GM18868 (cell line): ENCODE measurements around the gene ADCY2.
A peak's percentile ranks its signal among the peaks of the same experiment; 100 is the strongest.

Experiments used
- ATAC-seq: cut with Tn5 transposase; IDR thresholded peaks from one replicate; pipeline ENCODE4 v1.9.1; 2021; ENCODE audit warnings: mild to moderate bottlenecking, moderate library complexity; ENCODE audit not compliant: unreplicated experiment

The ADCY2 gene

GRCh38 chr5:7770436-7770835, 374.5 kb downstream of the ADCY2 start:
- ATAC-seq, result no peak

GRCh38 chr5:7772141-7772540, 376.2 kb downstream of the ADCY2 start:
- ATAC-seq, result no peak

GRCh38 chr5:7773178-7773577, 377.2 kb downstream of the ADCY2 start:
- no peak for ATAC-seq

GRCh38 chr5:7776442-7776841, 380.5 kb downstream of the ADCY2 start:
- ATAC-seq, result no peak

GRCh38 chr5:7779019-7780005, 383.4 kb downstream of the ADCY2 start:
- ATAC-seq, result peak; percentile 62

GRCh38 chr5:7781899-7782298, 386.0 kb downstream of the ADCY2 start:
- no peak for ATAC-seq

GRCh38 chr5:7784683-7785380, 388.9 kb downstream of the ADCY2 start:
- no peak for ATAC-seq

- no peak for ATAC-seq
Measured at GRCh38 chr5:7787770-7788169, 391.8 kb downstream of the ADCY2 start.

GRCh38 chr5:7789567-7789966, 393.6 kb downstream of the ADCY2 start:
- ATAC-seq, result no peak

- ATAC-seq, result peak; percentile 22
Measured at GRCh38 chr5:7793895-7794294, 398.0 kb downstream of the ADCY2 start.

GRCh38 chr5:7794311-7794710, 398.4 kb downstream of the ADCY2 start:
- peak; percentile 87 for ATAC-seq

GRCh38 chr5:7794823-7795222, 398.9 kb downstream of the ADCY2 start:
- ATAC-seq, result peak; percentile 58

- no peak for ATAC-seq
Measured at GRCh38 chr5:7795306-7795705, 399.4 kb downstream of the ADCY2 start.

- ATAC-seq, result no peak
Measured at GRCh38 chr5:7801891-7802614, 406.1 kb downstream of the ADCY2 start.

GRCh38 chr5:7802855-7803254, 406.9 kb downstream of the ADCY2 start:
- no peak for ATAC-seq

GRCh38 chr5:7803937-7804336, 408.0 kb downstream of the ADCY2 start:
- no peak for ATAC-seq

- no peak for ATAC-seq
Measured at GRCh38 chr5:7805379-7805778, 409.4 kb downstream of the ADCY2 start.

- peak; percentile 58 for ATAC-seq
Measured at GRCh38 chr5:7808998-7809397, 413.1 kb downstream of the ADCY2 start.

GRCh38 chr5:7811715-7812114, 415.8 kb downstream of the ADCY2 start:
- no peak for ATAC-seq

- ATAC-seq, result no peak
Measured at GRCh38 chr5:7813007-7813406, 417.1 kb downstream of the ADCY2 start.

- ATAC-seq, result no peak
Measured at GRCh38 chr5:7813576-7813975, 417.6 kb downstream of the ADCY2 start.
